Neutrophil (primary cell): ENCODE results near the gene HMCN1.

Experiments
- H3K27ac ChIP-seq: fragments of 200-600 bp; sonication (generic); 2 replicates; pipeline ENCODE4 v1.5.1; 2016; ENCODE audit warnings: mild to moderate bottlenecking, moderate library complexity
- H3K27me3 ChIP-seq: fragments of 200-600 bp; sonication (generic); 2 replicates; pipeline ENCODE4 v1.6.0; 2016; ENCODE audit warnings: mild to moderate bottlenecking
- H3K36me3 ChIP-seq: fragments of 200-600 bp; sonication (generic); 2 replicates; pipeline ENCODE4 v1.5.1; 2017
- H3K4me1 ChIP-seq, 2 experiments: fragments of 200-600 bp in 1 of 2; sonication (generic) in 1 of 2; 1 replicate in 1 of 2; 2 replicates in 1 of 2; pipeline versions ENCODE4 v1.5.1 to v1.6.1; 2013 to 2016; ENCODE audit warnings: low read depth in 1 of 2, low read length in 1 of 2, mild to moderate bottlenecking in 1 of 2, moderate library complexity in 1 of 2; ENCODE audit not compliant: control insufficient read depth in 1 of 2, insufficient read depth in 1 of 2
- H3K4me3 ChIP-seq, 2 experiments: fragments of 200-600 bp in 1 of 2; sonication (generic) in 1 of 2; 1 replicate in 1 of 2; 2 replicates in 1 of 2; pipeline ENCODE4 v1.5.1; 2013 to 2016; ENCODE audit warnings: low read depth in 1 of 2, low read length in 1 of 2, mild to moderate bottlenecking in 1 of 2, moderate library complexity in 1 of 2
- H3K9me3 ChIP-seq: fragments of 200-600 bp; sonication (generic); 2 replicates; pipeline ENCODE4 v1.5.1; 2016
- TF ChIP-seq, protein P1 (sequence below): fragments of 200-600 bp; sonication (generic); IDR thresholded peaks from 2 replicates; pipeline ENCODE4 v1.5.1; 2016; ENCODE audit warnings: antibody characterized with exemption

The HMCN1 gene

DNA sequence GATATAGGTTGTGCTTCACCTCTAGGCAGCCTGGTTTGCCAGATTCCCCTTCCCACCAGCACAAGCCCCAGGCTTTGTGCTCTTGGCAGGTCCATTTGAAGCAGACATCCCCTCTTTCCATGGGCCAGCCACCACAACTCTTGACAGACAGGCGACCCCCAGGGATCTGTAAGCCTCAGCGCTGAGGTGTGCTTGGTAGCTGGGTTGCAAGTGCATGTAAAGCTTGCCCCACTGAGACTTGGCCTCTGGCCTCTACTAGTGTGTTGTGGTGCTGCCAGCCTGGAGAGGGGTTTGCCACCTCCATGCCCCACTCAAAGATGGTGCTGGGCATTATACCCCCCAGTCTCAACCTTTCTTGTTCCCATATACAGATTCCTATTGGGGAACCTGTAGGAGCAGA, 103.9 kb downstream of the HMCN1 start:
- no peaks in the 10 kb centered on the region for H3K27me3 ChIP-seq
- no peak overlapping the region for H3K4me3 ChIP-seq
- no peak overlapping the region for H3K27ac ChIP-seq
- TF ChIP-seq, protein P1, sequence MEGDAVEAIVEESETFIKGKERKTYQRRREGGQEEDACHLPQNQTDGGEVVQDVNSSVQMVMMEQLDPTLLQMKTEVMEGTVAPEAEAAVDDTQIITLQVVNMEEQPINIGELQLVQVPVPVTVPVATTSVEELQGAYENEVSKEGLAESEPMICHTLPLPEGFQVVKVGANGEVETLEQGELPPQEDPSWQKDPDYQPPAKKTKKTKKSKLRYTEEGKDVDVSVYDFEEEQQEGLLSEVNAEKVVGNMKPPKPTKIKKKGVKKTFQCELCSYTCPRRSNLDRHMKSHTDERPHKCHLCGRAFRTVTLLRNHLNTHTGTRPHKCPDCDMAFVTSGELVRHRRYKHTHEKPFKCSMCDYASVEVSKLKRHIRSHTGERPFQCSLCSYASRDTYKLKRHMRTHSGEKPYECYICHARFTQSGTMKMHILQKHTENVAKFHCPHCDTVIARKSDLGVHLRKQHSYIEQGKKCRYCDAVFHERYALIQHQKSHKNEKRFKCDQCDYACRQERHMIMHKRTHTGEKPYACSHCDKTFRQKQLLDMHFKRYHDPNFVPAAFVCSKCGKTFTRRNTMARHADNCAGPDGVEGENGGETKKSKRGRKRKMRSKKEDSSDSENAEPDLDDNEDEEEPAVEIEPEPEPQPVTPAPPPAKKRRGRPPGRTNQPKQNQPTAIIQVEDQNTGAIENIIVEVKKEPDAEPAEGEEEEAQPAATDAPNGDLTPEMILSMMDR: no peak
- H3K9me3 ChIP-seq: no peaks in the 10 kb centered on the region
- H3K36me3 ChIP-seq: no peaks in the 10 kb centered on the region
- H3K4me1 ChIP-seq: no peaks in the 10 kb centered on the region

DNA sequence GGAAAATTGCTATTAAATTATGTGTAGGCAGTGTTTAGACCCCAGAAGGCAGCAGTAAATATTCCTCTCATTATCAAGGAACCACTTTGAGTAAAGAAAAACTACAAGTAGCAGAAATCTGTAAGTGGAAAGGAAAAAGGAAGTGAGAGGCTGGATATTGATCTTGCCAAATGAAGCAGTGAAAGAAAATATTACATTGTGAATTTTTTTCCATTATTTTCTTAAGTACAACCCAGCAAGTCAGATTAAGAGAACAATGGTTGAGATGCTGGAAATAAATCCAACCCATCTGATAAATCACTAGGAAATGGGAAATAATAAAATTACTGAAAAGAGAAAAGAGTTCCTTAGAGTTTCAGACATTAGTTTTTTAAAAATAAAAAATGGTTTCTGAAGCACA, 106.7 kb downstream of the HMCN1 start:
- Histone ChIP-seq H3K36me3 (no peaks in the 10 kb centered on the region), H3K27ac (no peak overlapping the region), H3K27me3 (no peaks in the 10 kb centered on the region), H3K4me1 (no peaks in the 10 kb centered on the region), H3K4me3 (no peak overlapping the region), H3K9me3 (no peaks in the 10 kb centered on the region)
- TF ChIP-seq, protein P1: no peak

- H3K4me1 ChIP-seq: no peaks in the 10 kb centered on the region
- no peak overlapping the region for H3K4me3 ChIP-seq
- no peaks in the 10 kb centered on the region for H3K27me3 ChIP-seq
- no peaks in the 10 kb centered on the region for H3K9me3 ChIP-seq
- H3K27ac ChIP-seq: no peak overlapping the region
- no peaks in the 10 kb centered on the region for H3K36me3 ChIP-seq
- TF ChIP-seq, protein P1: no peak
Measured at GRCh38 chr1:185843297-185843869, 109.2 kb downstream of the HMCN1 start.

DNA sequence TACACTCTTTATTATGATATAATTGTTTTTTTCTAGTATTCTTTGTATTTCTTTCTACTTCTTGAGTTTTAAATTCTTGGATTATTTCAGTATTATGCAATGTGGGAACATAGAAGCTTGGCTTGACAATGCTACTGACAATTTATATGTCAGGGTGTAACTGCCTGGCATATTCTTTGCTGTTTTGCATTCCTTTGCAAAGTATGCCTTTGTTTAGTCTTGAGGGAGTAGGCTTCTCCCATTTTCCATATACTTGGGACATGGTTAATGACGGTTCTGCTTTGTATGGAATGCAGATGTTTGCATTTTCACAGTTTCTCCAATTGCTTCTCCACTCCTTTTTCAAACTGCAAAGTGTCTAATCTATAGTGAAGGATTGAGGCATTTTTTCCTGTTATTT, 109.8 kb downstream of the HMCN1 start:
- TF ChIP-seq, protein P1: no peak
- H3K4me1 ChIP-seq: no peaks in the 10 kb centered on the region
- no peaks in the 10 kb centered on the region for H3K9me3 ChIP-seq
- no peaks in the 10 kb centered on the region for H3K27me3 ChIP-seq
- H3K27ac ChIP-seq: no peak overlapping the region
- no peaks in the 10 kb centered on the region for H3K36me3 ChIP-seq
- no peak overlapping the region for H3K4me3 ChIP-seq

- H3K27me3 ChIP-seq: no peaks in the 10 kb centered on the region
Measured at GRCh38 chr1:185846672-185847444, 112.7 kb downstream of the HMCN1 start.

More at GRCh38 chr1:185846672-185847444, 112.7 kb downstream of the HMCN1 start:
- no peak overlapping the region for H3K4me3 ChIP-seq
- H3K9me3 ChIP-seq: no peaks in the 10 kb centered on the region
- H3K27ac ChIP-seq: no peak overlapping the region
- no peaks in the 10 kb centered on the region for H3K4me1 ChIP-seq
- TF ChIP-seq, protein P1: no peak
- H3K36me3 ChIP-seq: no peaks in the 10 kb centered on the region
